ENCODE data around the gene MEPCE.

DNA sequence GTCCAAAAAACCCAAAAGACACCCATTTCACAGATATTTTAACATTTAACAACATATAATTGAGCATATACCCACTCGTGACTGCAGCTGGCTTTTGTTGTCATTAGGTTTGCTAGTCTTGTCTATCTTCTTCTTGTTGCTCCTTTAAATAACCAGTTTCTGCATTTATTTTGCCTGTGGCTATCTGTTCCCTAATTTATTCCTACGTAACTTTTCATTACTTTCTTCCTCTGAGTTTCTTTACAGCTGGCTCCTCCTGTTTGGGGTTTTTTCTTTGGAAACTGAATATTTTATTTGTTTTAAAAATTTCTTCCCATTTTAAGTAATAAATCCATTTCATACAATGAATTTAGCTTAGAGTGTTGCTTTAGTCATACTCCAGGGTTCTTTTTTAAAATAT lies 41.9 kb upstream of the MEPCE start:
- TF ChIP-seq TARDBP (IDR thresholded peaks at IDR 0.05; ENCODE audit: borderline replicate concordance), result no peak
- TF ChIP-seq HDGF (IDR thresholded peaks at IDR 0.05), result no peak
- no peak for TF ChIP-seq EP300 (IDR thresholded peaks at IDR 0.05; ENCODE audit: borderline replicate concordance in 1 of 2, control insufficient read depth in 1 of 2, low read depth in 2 of 2, low read length in 2 of 2)

All from GM12878 (cell line).